Medulla oblongata (tissue), 1 donor: ENCODE measurements around the gene AGR2.
A peak's percentile ranks its signal among the peaks of the same experiment; 100 is the strongest.

ENCODE experiments used
- DNase-seq: peaks from one replicate; pipeline ENCODE4 v3.0.0-alpha.2; 2015; ENCODE audit errors: extremely low spot score

Gene AGR2

DNA sequence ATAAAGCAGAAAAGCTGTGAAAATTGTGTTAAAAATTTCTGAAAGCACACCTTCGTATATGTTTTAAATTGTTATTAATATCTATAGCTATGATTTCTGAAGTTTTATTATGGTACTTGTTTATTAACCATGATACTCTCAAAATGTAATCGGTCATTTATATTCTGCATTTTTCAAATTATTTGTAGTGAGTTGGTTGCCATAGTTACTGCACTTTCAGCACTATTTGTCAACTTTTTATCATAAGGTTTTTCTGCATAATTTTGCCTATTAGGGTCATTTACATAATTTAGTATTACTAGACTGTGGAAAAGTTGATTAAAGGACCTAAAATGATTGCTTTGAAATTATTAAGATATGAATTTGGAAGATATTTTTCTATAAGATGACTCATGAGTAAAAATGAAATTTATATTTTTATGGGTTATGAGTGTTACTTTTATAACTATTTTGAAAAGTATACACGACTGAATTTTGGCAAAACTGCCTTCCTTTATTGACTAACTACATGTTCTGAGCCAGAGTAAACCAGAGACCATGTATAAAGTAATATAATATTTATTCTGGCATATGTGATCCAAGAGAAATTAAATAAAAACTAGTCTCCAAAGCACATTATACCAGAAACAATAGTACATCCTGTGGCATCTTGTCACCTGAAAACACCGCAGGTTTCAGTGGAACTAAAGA lies 7.9 kb upstream of the AGR2 start:
- no peak for DNase-seq

DNA sequence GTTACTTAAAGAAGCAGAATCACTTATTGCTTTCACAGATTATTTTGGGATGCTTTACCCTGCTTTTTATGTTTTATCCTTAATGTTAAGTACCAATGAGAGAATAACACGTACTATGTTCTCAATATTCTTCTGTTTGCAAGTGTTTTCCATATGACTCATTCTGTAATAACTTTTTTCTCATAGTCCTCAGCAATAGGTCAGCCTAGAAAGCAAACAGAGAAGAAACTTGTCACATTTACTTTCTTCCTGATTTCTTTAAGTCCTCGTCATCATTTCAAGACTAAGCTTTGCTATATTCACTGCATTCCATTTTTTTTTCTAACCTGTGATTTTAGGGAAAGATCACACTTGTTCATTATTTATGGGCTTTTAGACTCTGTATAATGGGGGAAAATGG lies 6.8 kb upstream of the AGR2 start:
- DNase-seq = peak; percentile 8

DNA sequence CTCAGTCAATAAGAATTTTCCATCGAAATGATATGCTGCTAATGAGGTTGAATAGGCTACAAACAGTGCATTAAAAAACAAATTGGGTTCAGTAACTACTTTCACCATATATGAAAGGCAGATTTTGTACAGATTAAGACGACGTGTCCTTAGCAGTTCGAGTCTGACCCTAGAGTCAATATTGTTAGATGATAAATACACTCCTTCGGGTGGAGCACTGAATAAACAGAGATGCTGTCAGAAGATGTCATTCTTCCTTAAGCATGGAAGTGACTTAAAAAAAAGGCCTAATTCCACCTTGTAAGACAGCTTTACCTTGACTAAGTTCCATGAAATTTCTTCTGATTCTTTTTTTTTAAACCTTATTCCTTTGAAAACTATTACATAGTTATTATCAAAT lies 5.8 kb upstream of the AGR2 start:
- no peak for DNase-seq

DNA sequence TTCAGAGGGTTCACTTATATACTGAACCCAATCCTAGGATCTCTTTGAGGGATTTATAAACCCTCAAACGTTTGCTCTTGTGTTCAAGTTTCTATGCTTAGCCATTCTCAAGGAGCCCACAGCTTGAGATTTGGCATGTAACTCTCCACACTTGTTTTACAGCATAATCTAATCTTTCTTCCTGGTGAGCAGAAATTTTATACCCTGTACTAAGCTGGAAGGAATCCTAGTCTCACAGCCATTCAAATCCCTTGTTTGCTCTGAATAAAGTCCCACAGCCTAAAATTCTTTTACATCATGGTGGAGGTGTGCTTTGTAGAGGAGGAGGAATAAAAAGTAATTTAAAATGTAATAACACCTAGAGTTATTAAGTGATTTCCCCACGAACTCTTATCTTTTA lies 5.3 kb upstream of the AGR2 start:
- DNase-seq = no peak

DNA sequence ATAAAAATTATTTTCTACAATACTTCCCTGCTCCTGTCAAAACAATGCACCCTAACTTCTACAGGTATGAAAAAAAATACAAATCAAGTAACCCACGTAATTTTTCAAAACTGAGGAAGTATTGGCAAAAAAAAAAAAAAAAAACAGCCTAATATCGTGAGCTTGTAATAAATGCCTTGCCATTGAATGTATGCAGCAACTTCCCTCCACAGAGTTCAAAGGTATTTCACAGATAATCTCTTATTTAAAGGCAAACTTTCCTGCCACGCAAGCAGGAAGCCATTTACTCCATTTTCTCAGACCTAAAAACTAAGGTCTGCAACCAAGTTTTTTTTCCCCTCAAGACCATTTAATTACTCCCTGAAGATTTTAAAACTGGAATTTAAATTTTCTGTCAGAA lies 642 bp upstream of the AGR2 start:
- DNase-seq = no peak

DNA sequence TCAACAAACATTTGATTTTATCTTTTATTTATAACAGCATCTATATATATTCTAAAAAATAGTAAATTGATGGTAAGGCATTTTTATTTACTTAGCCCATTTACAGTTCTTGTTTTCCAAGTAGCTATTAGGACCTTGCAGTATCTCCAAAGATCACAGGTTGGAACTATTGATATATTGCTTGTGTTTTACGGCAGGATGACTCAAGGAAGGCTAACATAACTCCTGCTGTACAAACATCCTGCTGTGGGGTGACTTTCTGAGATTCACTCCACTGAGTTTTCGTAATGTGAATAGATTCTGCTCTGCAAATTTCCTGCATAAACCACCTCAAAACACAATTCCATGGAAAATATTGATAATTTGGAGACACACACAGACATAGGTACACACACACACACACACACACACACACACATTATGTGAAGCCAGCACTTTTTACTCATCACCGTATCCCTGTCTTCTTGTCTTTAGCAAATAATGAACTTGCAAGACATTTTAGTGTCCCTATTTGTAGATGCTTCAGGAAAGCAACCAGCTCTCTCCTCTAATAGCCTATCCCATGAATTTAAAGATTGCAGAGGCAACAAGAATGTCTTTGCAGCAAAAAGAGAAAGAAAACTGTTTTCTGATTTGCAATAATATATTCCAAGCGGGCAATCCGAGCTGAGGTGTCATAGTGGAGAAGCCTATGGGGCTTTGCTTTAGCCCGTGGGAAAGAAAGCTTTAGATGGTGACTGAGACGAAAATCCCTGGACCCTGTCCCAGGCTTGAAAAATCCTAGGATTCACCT lies 722 bp downstream of the AGR2 start:
- no peak for DNase-seq

DNA sequence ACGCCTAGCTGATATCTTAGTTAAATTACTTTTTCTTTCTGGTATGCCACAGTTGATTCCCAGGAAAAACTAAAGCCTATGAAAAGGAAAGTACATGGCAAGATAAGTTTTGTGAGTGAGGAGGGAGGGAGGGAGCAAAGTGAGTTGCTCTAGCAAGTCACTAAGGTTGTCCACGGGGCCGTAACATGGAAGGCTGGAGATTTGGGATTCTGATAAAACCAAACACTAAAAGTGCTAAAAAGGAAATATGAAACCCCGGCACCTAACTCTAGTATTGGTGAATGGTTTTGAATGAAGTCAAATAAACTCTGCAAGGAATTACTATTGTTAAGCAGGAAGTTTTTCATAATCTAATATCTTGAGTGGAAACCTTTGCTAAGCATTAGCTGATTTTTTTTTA lies 1.7 kb downstream of the AGR2 start:
- no peak for DNase-seq

DNA sequence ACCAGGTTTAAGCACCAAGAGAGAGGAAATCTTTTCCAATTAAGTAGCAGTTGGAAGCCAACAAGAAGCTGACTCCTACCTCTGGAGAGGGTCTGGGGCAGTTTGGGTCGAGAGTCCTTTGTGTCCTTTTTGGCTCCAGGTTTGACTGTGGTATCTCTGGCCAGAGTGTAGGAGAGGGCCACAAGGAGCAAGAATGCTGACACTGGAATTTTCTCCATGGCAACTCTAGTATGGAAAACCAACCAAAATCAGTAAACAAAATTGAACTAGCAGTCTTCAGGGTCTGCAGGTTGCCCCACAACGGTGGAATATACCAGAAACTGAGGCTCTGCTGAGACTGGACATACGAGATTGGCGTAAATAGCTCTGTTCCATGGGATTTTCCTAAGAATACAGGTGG lies 3.2 kb downstream of the AGR2 start:
- DNase-seq = no peak

DNA sequence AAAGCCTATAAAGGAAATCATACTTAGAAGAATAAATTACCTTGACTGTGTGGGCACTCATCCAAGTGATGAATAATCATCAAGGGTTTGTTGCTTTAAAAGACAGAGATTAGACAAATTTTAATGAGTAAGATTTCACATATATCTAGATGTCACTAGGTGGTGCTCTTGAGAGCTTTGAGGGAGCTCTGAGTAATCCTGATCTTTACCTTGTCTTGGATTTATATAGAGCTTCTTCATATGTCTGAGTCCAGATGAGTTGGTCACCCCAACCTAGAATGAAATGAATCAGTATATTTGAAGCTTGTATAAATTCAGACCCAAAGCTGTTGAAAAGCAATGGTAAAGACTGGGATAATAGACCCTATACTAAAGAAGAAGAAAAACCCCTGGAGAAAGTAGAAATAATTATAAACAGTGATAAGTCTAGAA lies 3.7 kb downstream of the AGR2 start:
- peak; percentile 50 for DNase-seq

DNA sequence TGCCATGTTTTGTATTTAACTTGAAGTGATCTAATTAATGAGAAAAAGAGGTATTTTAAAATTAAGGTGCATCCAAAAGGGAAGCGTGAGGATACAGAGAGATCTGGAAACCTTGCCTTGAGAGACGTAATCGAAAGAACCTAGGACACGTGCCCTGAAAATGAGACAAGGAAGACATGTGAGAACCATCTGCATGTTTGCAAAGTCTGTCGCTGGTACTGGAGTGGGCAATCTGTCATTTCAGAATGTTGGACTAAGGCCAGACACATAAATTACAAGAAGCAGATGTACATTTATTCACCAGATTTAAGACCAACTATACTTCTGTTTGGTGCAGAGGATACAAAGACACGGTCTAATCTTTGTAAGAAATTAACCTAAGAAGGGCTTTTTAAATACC lies 9.2 kb downstream of the AGR2 start:
- no peak for DNase-seq

DNA sequence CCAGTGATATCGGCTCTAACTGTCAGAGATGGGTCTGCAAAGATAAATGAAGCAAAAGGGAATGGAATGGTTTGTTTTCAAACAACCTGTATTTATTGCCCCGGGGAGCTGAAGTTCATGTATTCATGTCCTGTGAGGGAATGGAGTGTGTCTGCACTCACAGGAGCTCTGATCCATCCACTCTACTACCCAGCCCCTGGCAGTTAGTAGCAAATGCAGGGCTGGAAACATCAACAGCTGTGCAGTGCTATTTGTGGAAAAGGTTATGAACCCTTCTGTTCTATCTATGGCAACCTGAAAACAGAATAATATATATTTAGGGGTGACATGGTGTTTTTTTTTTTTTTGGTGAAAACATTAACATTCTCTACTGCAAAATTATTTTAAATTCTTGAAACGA lies 9.8 kb downstream of the AGR2 start:
- no peak for DNase-seq

DNA sequence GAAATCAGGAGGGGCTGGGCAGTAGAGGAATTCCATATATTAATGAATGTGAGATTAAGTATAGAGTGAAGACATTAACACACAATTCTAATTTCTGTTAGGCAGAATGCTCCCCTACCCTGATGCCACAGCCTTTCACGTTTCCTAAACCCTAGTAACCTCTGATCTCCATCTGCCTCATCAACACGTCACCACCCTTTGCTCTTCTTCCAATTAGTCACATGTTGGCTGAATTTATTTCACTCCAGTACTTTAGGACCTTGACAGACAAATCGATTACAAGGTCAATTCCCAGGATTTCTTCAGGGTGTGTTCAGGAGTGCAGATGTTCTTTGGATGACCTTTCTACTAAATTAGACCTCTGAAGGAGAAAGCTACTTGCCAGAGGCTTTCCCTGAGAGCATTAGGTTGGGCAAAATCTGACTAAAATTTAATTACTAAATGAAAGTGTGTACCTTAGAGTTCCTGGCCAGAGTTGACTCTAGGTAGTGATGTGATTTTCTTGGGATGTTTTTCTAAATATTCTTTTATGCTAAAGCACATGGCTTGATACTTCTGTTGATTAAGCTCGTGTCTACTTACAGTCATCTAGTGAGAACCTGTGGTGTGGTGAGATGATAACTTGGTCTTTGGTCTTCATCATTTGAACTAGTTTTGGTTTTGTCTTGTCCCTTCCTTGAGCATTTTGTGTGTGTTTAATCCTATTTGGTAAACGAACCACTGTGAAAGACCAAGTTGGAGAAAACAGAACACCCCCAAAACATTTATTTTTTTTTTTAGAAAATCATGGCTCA lies 12.7 kb downstream of the AGR2 start:
- DNase-seq = no peak

DNA sequence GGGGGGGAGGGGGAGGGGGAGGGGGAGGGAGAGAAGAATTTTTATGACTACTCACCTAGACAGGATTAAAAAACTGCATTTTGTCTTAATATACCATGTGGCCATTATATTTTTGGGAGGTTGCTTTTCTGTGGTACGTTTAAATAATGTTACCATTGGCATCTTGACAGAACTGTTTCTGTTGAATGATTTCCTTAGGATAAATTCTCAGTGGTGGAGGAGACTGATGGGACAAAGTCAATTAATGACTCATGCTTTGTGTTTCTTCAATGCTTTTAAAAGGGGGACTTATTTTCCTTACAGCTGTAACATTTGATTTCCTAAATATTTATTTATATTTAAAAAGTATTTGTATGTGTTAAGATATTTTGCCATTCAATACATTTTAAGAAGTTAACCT lies 13.7 kb downstream of the AGR2 start:
- DNase-seq = no peak

DNA sequence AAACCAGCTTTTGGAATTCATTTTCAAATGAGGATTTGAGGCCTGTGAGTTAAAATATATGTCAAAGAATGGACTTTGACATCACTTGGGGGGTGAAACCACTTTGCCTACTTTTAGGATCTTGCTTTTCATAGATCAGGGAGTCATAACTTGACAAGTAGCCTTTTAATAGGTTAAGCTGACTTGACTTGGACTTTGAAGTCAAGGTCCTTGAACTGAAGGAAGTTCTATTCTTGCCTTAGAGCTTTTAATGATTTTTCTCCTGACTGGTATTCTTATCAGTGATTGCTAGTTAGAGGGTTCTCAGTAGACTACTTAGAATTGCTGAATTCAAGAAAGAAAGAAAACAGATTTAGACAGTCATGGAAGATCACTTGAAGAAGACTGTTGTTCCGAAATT lies 17.7 kb downstream of the AGR2 start:
- no peak for DNase-seq

DNA sequence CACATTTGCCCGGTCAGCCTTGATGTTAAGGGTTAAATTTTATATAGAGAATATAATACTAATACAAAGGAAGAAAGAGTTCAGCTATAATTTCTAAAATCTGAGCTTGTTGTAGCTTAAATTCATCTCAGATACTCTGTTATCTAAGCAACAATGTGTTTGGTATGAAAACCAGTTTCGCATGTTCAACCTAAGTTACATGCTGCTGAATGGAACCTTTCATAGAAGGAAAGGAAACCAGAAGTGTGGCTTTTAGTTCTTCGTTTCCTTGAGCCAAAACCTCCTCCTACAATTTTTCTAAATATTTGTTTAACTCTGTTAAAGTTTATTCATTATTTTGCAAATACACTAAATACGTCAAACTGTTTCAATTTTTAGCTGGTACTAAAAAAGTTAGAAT lies 18.5 kb downstream of the AGR2 start:
- no peak for DNase-seq

DNA sequence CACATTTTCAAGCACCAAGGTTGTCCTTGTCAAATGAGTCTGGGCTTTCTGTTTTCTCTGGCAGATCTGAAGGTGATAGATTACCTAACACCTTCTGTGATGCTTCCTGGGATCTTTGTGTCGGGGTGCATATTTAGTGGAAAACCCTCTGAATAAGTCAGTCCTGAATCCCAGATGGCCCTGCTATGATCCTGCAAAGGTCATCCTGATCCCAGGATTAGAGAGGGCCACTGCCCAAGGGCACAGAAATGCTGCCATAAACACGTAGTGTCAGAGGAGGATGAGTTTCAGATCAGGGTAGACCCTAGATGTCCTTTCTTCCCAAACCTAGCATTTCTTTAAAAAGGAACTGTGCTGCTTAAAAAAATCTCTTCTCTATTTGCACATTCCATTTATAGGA lies 19.0 kb downstream of the AGR2 start:
- DNase-seq = no peak

DNA sequence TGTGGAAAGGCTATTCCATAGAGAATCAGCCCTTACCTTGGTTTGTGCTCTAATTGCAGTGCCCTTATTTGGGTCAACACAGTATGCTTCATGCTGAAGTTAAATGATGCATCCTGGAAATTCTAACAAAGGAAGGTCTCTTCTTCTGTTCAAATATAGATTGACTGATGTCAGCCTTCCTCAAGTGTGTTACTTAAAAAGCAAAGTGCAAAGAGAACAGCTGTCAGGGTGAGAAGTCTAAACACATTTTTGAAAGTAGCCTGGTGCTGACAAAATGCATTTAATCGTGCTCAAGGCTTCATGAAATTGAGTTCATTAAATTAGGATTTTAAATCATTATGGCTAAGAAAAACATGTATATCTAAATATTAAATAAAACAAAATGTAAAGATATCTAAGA lies 19.5 kb downstream of the AGR2 start:
- DNase-seq = no peak

DNA sequence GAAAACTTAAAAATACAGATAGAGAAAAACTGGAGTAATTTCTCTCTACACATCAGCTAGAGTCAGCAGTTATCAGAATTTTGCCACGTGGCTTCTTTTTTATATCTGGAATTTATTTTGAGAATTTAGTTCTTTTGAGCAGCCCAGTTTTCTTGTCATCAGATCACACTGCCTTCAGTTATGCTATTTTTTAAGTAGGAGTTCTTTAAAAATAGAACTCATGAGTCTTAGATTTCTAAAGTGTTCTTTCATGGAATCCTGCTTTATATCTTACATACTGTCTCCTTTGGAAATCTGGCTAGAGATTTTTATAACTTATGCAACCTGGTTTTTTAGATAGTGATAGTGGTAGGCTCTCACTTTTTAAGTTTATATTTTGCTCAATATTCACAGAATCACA lies 24.2 kb downstream of the AGR2 start:
- no peak for DNase-seq

DNA sequence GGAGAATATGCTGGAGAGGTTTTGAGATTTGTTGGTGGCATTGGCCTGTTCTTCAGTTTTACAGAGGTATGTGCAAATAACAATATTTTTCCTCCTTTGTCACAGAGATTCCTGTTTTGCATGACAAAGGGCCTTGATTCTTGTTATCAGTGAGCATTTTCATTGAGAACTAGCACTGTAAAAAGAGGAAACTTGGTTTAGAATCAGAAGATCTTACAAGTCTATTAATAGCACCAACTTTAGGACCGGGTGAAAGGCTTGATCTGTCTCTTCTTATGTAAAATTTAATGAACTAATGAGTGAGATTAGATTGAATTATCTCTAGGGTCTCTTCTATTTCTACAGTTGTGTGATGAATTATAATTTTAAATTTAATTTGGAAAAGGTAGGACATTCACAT lies 25.7 kb downstream of the AGR2 start:
- DNase-seq = no peak

DNA sequence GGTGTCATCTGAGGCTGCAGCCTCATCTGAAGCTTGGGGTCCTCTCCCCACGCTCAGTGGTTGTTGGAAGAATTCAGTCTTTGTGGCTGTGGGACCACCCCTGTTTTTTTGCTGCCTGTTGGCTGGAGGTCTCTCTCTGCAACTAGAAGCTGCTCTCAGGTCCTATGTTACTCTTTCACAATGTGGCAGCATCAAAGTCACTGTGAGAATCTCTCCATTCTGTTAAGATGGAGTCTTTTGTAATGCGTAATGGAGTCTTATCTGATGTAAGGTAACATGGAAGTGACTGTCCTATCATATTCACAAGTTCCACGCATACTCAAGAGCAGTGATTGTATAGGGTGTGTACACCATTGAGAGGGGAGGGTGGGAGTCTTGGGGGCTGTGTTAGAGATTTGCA lies 26.3 kb downstream of the AGR2 start:
- DNase-seq = no peak

DNA sequence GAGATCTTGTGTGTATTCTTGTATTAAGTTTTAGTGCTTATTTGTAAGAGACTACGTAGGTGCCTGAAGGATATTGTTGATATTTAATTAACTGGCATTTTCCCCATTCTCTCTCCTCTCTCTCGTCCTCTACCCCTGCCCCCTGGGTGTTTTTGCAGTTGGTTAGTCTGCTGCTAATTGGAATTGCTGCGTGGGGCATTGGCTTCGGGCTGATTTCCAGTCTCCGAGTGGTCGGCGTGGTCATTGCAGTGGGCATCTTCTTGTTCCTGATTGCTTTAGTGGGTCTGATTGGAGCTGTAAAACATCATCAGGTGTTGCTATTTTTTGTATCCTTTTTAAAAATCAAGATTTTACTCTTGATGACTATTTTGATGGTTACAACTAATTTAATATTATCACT lies 28.7 kb downstream of the AGR2 start:
- DNase-seq = no peak

DNA sequence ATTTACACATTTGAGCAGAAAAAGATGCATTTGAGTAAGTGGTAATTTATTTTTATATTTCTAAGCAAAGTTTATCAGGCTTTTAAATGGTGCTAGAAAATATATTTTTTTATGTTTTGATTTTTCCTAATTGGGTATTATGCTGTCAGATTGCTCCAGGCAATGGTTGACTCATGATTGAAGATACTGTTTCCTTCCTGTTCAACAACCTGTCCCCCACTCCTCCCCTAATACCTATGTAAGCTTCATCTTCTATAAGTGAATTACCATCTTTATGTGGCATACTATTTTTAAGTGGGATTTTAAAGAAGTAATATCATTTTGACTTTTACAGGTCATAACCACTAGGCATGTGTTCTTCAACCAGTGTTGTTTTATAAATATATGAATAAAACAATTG lies 29.8 kb downstream of the AGR2 start:
- no peak for DNase-seq

DNA sequence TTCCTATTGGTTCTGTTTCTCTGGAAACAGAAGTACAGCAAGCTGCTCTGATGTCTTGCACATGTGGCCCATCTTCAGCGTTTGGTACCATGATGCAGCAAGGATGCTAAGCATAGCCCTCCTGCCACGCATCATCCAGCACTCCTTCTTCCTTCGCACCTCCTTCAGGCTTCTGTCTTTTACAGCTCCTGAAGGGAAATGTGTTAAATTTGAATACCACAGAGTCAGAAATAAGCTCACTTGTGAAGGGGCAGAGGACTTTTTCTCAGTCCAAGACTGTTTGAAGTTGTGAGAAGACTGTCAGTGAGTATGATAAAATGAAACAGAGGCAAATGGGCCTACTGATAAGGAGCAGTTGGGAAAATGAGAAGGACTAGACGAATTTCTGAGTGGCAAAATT lies 30.5 kb downstream of the AGR2 start:
- no peak for DNase-seq
